HepG2 (cell line): ENCODE measurements around the gene LEPR. TPM values are rescaled to one million over a fixed set of nuclear protein-coding genes. Genes with fewer than 3 reads are reported as not detected.

ENCODE experiments used
- AGO1 ChIP-seq: fragments of 200-400 bp; formaldehyde crosslinking; IDR thresholded peaks from 2 replicates; pipeline ENCODE4 v1.6.1; 2017; ENCODE audit warnings: mild to moderate bottlenecking, low read depth, low read length, moderate library complexity; ENCODE audit not compliant: poor library complexity, severe bottlenecking
- FOXK1 ChIP-seq: sonication (generic); formaldehyde crosslinking; IDR thresholded peaks from 2 replicates; pipeline ENCODE4 v1.4.0; 2020; ENCODE audit warnings: low read depth, missing genetic modification reagents, borderline replicate concordance
- GATA4 ChIP-seq: sonication (generic); IDR thresholded peaks from 2 replicates; pipeline ENCODE4 v1.6.1; 2016; ENCODE audit warnings: antibody characterized with exemption, low read depth, borderline replicate concordance
- KDM5B ChIP-seq: sonication (generic); formaldehyde crosslinking; IDR thresholded peaks from 2 replicates; pipeline ENCODE4 v1.4.0; 2020; ENCODE audit warnings: missing genetic modification reagents, mild to moderate bottlenecking, borderline replicate concordance
- KMT2A ChIP-seq: sonication (generic); formaldehyde crosslinking; IDR thresholded peaks from 2 replicates; pipeline ENCODE4 v1.4.0; 2020; ENCODE audit warnings: missing genetic modification reagents
- LCORL ChIP-seq, 2 experiments: fragments of 450-650 bp in 1 of 2; sonication (generic) in 1 of 2; formaldehyde crosslinking in 1 of 2; IDR thresholded peaks; 2 replicates each; pipeline versions ENCODE4 v1.5.0 to v1.6.1; 2017 to 2020; ENCODE audit warnings: antibody characterized with exemption in 1 of 2, missing genetic modification reagents in 1 of 2
- NRL ChIP-seq: sonication (generic); formaldehyde crosslinking; IDR thresholded peaks from 2 replicates; pipeline ENCODE4 v1.5.0; 2020; ENCODE audit warnings: missing genetic modification reagents, mild to moderate bottlenecking, moderate library complexity, borderline replicate concordance
- POLR2AphosphoS5 ChIP-seq: IDR thresholded peaks from 2 replicates; pipeline ENCODE4 v1.6.1; 2012; ENCODE audit warnings: low read depth, low read length
- SRY ChIP-seq: sonication (generic); formaldehyde crosslinking; IDR thresholded peaks from 2 replicates; pipeline ENCODE4 v1.8.0; 2022; ENCODE audit warnings: mild to moderate bottlenecking, missing genetic modification reagents
- ZNF563 ChIP-seq: sonication (generic); formaldehyde crosslinking; IDR thresholded peaks from 2 replicates; pipeline ENCODE4 v1.8.0; 2022; ENCODE audit warnings: mild to moderate bottlenecking, moderate library complexity, missing genetic modification reagents
- polyA plus RNA-seq, 8 experiments: library from polyadenylated mRNA; depleted of rRNA in 3 of 8; stranded (reverse) in 7 of 8; unstranded in 1 of 8; fragments of >200 nt; fragmentation: Illumina TruSeq in 4 of 8; extraction: Trizol in 4 of 8; gene quantifications; 2 replicates each; pipeline versions ENCODE4 v1.2.1 to v1.2.3, GENCODE V29; 2011 to 2016; ENCODE audit warnings: low read depth in 4 of 8, missing spikeins in 1 of 8, mixed read lengths in 1 of 8; ENCODE audit not compliant: insufficient read depth in 1 of 8
- total RNA-seq, 5 experiments: library from RNA; depleted of rRNA; stranded (reverse); fragments of >200 nt; fragmentation: Illumina TruSeq; extraction: Trizol; gene quantifications; 2 replicates each; pipeline ENCODE4 v1.2.3, GENCODE V29; 2016; ENCODE audit warnings: low read depth in 1 of 5
- TF ChIP-seq, protein P1 (sequence below): IDR thresholded peaks from 2 replicates; pipeline ENCODE4 v1.6.1; 2016; ENCODE audit warnings: control low read depth
- TF ChIP-seq, protein P2 (sequence below), 2 experiments: fragments of 450-650 bp in 1 of 2; sonication (generic) in 1 of 2; formaldehyde crosslinking in 1 of 2; IDR thresholded peaks; 2 replicates each; pipeline versions ENCODE4 v1.6.1 to v1.8.0; 2016 to 2022; ENCODE audit warnings: antibody characterized with exemption in 1 of 2, mild to moderate bottlenecking in 1 of 2, missing genetic modification reagents in 1 of 2
- TF ChIP-seq, protein P3 (sequence below): sonication (generic); formaldehyde crosslinking; IDR thresholded peaks from 2 replicates; pipeline ENCODE4 v1.5.1; 2020; ENCODE audit warnings: mild to moderate bottlenecking, missing genetic modification reagents, moderate library complexity

Gene LEPR
- total and polyA plus RNA-seq, 2 of the 13 experiments (the other 11 are each of a cell fraction or from before 2014, with no cell fraction given), result 0.60 to 1.7 TPM

DNA sequence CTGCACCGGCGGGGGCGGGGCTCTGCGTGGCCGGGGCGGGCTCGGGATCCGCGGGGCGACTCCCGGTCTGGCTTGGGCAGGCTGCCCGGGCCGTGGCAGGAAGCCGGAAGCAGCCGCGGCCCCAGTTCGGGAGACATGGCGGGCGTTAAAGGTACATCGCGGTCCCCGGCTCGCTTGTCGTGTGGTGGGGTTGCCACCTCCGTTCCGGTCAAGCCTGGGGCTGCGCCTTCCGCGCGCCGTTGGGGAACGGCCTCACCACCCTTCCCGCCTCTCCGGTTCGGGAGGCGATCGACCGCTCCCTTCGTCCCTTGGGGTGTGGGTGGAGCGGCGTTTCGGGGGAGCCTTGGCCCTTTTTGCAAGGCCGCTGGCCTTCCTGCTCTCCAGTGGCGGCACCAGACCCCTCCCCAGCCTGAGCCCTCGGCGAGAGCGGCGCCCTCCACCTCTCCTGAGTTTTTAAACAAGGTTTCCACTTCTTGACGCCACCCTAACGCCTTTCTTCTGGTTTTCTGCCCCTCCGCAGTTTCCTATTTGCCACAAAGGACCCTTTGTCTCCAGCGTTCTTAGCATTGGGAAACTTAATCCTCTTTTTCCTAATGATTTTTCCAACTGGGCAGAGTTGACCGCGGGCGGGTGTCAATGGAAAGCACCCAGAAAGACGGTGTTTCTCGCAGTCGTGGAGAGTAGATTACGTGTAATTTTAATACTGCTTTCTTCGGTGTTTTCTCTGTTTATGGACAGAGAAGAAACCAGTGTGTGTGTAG is at the start of gene LEPR, which contains the start of gene LEPROT (continued):
- TF ChIP-seq NRL (CRISPR knock-in tag) (peak; percentile 62; the same call in 1 of the 2 replicates), KMT2A (CRISPR knock-in tag) (peak; percentile 82), AGO1 (no peak), KDM5B (CRISPR knock-in tag) (peak; percentile 90; the same call in 1 of the 2 replicates), LCORL (IDR thresholded peaks at IDR 0.05) (no peak), LCORL (CRISPR knock-in tag; IDR thresholded peaks at IDR 0.05) (0 out of 2 replicates have a peak, but pooled peaks have one; percentile 23), SRY (0 out of 2 replicates have a peak, but pooled peaks have one; percentile 57), GATA4 (0 out of 2 replicates have a peak, but pooled peaks have one; percentile 39), FOXK1 (CRISPR knock-in tag) (peak; percentile 28; the same call in 1 of the 2 replicates), ZNF563 (peak; percentile 95), POLR2AphosphoS5 (peak; percentile 72)
- TF ChIP-seq, protein P1, sequence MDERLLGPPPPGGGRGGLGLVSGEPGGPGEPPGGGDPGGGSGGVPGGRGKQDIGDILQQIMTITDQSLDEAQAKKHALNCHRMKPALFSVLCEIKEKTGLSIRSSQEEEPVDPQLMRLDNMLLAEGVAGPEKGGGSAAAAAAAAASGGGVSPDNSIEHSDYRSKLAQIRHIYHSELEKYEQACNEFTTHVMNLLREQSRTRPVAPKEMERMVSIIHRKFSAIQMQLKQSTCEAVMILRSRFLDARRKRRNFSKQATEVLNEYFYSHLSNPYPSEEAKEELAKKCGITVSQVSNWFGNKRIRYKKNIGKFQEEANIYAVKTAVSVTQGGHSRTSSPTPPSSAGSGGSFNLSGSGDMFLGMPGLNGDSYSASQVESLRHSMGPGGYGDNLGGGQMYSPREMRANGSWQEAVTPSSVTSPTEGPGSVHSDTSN (CRISPR knock-in tag), result no peak
- TF ChIP-seq, protein P2, sequence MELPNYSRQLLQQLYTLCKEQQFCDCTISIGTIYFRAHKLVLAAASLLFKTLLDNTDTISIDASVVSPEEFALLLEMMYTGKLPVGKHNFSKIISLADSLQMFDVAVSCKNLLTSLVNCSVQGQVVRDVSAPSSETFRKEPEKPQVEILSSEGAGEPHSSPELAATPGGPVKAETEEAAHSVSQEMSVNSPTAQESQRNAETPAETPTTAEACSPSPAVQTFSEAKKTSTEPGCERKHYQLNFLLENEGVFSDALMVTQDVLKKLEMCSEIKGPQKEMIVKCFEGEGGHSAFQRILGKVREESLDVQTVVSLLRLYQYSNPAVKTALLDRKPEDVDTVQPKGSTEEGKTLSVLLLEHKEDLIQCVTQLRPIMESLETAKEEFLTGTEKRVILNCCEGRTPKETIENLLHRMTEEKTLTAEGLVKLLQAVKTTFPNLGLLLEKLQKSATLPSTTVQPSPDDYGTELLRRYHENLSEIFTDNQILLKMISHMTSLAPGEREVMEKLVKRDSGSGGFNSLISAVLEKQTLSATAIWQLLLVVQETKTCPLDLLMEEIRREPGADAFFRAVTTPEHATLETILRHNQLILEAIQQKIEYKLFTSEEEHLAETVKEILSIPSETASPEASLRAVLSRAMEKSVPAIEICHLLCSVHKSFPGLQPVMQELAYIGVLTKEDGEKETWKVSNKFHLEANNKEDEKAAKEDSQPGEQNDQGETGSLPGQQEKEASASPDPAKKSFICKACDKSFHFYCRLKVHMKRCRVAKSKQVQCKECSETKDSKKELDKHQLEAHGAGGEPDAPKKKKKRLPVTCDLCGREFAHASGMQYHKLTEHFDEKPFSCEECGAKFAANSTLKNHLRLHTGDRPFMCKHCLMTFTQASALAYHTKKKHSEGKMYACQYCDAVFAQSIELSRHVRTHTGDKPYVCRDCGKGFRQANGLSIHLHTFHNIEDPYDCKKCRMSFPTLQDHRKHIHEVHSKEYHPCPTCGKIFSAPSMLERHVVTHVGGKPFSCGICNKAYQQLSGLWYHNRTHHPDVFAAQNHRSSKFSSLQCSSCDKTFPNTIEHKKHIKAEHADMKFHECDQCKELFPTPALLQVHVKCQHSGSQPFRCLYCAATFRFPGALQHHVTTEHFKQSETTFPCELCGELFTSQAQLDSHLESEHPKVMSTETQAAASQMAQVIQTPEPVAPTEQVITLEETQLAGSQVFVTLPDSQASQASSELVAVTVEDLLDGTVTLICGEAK (IDR thresholded peaks at IDR 0.05), result no peak
- TF ChIP-seq, protein P2 (CRISPR knock-in tag; IDR thresholded peaks at IDR 0.05), result peak; percentile 59; the same call in 1 of the 2 replicates
- TF ChIP-seq, protein P3, sequence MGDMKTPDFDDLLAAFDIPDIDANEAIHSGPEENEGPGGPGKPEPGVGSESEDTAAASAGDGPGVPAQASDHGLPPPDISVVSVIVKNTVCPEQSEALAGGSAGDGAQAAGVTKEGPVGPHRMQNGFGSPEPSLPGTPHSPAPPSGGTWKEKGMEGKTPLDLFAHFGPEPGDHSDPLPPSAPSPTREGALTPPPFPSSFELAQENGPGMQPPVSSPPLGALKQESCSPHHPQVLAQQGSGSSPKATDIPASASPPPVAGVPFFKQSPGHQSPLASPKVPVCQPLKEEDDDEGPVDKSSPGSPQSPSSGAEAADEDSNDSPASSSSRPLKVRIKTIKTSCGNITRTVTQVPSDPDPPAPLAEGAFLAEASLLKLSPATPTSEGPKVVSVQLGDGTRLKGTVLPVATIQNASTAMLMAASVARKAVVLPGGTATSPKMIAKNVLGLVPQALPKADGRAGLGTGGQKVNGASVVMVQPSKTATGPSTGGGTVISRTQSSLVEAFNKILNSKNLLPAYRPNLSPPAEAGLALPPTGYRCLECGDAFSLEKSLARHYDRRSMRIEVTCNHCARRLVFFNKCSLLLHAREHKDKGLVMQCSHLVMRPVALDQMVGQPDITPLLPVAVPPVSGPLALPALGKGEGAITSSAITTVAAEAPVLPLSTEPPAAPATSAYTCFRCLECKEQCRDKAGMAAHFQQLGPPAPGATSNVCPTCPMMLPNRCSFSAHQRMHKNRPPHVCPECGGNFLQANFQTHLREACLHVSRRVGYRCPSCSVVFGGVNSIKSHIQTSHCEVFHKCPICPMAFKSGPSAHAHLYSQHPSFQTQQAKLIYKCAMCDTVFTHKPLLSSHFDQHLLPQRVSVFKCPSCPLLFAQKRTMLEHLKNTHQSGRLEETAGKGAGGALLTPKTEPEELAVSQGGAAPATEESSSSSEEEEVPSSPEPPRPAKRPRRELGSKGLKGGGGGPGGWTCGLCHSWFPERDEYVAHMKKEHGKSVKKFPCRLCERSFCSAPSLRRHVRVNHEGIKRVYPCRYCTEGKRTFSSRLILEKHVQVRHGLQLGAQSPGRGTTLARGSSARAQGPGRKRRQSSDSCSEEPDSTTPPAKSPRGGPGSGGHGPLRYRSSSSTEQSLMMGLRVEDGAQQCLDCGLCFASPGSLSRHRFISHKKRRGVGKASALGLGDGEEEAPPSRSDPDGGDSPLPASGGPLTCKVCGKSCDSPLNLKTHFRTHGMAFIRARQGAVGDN (CRISPR knock-in tag), result peak; percentile 87
